ENCODE data around the gene MRTO4.
A peak's percentile ranks its signal among the peaks of the same experiment; 100 is the strongest.
"Not testable (repeated sequence)": the region's sequence is repeated elsewhere in the genome, so short reads cannot be mapped to it uniquely, and the experiment has no call there.

MRTO4 gene

DNA sequence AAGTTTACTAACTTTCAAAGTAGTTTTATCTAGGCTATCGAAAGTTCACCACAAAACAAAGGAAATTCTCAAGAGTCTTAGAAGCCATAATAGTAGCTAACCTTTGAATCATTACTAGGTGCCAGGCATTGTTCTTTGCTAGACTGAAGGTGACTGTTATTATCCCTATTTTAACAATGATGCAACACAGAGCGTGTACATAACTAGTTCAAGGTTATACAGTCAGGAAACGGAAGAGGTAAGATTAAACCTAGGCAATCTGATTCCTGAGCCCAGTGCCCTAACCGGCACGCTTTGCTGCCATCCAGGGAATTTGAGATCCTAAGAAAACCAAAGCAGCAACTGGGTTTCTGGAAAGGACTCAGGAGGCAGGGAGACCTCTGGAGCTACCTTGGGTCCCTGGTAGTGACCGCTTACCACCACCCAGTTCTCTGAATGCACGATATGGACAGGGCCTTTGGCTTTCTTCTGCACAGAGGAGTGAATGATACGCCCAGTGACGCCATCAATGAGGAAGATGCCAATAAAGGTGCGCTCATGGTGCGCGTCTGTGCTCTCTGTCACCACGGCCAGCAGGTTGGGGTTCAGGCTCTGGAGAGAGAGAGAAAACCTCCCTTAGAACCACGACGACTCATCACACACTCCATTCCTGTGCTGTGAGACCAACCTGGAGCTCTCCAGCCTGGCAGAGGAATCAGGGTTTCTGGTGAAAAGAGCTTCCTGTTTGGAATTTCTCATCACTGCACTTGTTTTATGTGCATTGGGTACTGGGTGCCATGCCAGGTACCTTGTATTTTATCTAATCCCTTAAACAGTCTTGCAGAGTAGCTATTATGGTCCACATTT is 28.4 kb upstream of the MRTO4 start:
- no peak for DNase-seq (ENCODE audit: low read depth)

DNA sequence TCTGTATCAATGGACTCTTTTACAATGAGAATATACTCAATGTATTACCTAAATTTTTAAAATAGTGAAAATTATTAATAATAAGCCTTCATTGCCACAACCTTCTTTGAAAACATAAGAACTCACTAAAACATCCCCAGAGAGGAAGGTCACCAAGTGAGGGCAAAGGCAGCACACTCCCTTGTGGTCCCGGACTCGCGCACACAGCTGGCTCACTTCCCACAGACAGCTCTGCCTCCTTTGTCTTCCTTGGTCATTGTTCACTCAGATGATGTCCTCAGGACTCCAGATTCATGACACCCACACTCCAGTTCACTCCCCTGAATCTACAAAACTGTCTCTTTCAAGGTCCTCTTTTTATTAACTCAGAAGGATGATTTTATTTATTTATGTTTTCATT is 22.4 kb upstream of the MRTO4 start:
- DNase-seq (ENCODE audit: low read depth): no peak

DNA sequence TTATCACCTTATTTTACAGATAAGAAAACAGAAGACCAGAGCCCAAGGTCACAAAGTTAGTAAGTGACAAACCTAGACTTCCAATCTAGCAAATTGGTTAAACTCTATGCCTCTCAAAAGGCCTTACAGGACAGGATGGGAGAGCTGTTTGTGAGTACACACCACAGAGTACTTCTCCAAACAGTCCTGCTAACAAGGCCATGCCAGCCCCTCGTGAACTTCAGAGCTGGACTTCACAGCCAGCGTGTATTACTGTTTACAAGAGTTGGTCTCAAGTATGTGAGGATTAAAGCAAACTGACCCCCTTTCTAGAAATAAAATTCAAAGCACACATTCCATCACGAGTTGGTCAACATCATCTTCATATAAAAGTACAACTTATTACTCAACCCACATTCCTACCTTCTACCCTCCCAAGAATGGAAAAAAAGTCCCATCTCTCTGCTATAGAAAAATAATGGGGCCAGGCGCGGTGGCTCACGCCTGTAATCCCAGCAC is 21.7 kb upstream of the MRTO4 start:
- no peak for DNase-seq (ENCODE audit: low read depth)

DNA sequence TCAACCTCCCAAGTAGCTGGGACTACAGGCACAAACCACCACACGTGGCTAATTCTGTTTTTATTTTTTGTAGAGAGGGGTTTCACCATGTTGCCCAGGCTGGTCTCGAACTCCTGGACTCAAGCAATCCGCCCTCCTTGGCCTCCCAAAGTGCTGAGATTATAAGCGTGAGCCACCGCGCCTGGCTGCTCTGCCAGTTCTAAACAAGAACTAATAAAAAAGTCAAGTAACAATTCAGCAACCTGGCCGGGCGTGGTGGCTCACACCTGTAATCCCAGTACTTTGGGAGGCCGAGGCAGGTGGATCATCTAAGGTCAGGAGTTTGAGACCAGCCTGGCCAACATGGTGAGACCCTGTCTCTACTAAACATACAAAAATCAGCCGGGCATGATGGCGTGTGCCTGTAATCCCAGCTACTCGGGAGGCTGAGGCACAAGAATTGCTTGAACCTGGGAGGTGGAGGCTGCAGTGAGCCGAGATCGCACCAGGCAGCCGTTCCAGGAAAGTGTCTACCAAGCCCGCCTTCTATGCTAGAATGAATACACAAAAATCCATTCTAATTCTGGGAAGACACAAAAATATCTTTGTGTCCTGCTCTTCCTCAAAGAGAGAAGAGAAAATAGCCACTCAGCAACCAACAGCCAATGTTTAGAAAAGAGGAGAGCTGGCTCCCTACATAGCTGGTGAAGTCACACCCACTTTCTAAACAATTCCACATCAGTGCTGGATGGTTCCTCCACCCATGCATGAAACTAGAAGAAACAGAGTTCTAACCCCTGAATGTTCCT is 19.7 kb upstream of the MRTO4 start:
- DNase-seq (ENCODE audit: low read depth): not testable (repeated sequence)

DNA sequence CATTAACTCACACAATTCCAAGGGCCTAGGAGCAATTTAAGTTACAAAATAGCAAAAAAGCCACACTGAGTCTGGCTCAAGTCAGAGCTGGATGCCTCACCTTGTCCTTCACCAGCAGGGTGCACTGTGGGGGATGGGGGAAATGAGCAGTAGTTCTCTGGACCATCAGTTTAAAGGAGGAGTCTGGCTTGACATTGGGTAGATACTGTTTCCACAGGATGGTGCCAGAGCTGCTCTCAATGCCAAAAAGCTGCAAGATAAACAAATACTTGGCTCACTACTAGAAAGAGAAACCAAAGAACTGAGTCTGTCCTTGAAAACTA is 19.1 kb upstream of the MRTO4 start:
- DNase-seq (ENCODE audit: low read depth): no peak

DNA sequence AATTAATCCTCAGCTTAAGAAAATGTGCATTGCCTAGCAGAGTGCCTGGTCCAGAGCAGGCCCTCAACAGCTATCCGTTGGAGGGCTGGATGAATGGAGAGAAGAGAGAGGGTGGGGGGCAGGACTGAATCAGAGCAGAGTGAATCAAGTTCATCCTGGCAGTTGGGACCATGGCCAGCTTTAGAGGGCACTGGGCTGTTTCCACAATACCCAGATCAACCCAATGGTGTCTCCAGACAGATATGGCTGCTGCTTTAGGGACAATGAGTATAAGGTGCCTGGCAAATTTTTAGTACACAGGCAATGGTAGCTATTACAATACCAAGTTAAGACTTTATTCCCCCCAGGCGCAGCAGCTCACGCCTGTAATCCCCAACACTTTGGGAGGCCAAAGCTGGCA is 17.4 kb upstream of the MRTO4 start:
- no peak for DNase-seq (ENCODE audit: low read depth)

DNA sequence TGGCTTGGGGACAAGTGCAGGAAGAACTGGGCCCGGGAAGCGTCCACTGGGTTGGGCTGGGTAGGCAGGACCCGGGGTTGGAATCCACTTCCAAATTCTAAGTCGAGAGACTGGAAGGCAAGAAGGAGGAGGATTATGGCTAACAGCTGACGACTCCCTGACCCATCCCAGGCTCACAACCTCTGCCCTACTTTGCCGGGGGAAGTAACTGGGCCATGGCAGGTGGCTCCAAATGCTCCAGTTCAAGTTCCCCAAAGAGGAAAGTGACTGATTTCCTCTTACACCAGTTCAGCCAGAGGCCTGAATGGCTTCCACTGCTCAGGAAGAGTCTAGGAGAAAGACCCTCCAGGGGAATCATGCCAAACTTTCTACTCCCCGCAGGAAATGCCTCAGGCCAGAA is 11.7 kb upstream of the MRTO4 start:
- no peak for DNase-seq (ENCODE audit: low read depth)

DNA sequence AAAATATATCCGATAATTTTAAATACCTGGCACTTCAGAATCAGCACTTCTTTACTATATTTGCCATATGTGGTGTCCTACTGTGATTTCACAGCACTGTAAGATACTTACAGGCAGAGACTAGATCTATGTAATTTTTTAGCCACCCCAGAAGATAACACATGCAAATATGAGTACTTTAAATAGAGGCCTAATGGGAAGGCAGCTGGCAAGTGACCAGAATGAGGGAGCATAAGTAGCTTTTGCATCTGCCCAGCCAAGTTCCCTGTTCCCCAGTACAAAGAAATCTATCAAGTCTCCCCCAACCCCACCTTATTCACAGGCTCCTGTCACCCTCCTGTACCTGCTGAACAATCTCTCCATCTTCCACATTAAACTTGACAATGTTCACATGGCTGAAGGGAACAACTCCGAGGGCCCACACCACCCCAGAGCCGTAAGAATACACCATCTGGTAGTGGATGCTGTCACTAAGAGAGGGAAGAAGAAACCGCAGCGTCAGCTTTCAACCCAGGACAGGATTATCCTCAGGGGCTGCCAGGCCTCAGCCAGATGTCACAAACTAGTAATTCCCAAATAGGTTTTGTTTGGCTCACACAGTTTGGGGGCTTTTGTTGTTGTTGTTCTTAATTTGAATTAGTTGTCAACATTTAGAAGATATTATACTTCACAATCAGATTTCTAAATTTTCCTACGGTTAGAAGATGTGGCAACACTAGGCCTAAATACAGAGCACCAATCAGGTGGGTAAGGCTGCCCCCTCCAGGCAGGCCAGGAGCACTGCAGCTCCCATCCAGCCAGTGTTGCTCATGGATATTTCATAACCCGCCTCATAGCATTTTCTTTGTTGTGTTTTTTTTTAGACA is 10.7 kb upstream of the MRTO4 start:
- peak; percentile 46 for DNase-seq (ENCODE audit: low read depth)

DNA sequence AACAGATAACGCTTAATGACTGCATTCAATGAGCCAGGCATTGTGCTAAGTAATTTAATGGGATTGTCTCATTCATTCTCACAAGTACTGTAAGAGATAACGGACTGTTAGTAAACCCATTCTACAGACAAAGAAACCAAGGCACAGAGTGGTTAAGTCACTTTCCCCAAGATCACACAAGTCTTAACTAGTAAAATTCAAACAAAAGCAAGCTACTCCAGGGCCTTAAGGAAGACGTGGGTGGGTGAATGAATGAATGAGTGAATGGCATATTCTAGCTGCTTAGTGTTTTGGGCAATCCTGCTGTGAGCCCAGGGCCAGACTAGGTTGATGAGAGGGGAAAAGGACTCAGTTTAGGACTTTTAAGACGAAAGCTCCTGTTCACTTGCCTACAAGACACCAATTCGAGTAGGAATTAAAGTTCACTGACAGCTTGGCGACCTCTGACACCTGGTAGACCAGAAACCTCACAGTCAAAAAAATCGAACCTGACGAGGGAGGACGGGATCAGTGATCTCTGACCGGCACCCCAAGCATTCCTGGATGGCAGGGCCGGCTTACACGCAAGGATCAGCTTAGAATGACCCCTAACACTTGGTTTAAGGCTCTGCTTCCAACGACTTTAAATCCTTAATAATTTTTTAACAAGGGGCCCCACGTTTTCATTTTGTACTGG is 838 bp upstream of the MRTO4 start:
- no peak for DNase-seq (ENCODE audit: low read depth)

DNA sequence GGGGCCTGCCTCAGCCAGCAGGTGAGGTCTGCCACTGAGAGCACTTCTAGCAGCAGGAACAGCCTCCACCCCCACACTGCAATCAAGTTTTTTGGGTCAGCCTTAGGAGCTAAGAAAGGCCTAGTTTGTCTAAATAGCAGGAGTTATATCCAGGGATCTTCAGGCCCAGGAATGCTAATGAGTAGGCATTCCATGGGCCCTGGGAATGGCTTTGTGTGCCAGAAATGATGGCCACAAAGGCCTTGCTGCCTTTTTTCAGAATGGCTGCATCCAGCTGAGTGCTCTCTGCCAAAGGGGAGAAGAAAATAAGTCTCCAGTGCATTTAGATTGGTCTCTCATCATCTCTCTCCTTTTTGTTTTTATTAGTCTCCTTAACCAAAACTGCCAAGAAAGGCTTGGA is 2.8 kb downstream of the MRTO4 start:
- no peak for DNase-seq (ENCODE audit: low read depth)

DNA sequence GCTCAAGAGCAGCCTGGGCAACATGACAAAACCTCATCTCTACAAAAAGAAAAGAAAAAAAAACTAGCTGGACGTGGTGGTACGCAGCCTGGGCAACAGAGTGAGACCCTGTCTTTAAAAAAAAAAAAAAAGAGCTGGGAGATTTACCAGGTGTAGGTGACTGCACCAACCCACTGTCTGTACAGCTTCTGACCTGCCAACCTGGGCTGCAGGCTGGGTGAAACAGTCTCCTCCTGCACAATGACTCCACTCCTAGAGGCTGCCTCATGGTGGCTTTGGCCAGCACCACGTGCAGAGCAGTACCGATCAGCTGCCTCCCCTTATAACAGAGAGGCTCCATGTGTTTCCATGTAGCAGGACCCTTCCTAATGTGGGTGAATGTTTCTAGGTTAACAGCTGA is 3.7 kb downstream of the MRTO4 start:
- no peak for DNase-seq (ENCODE audit: low read depth)

DNA sequence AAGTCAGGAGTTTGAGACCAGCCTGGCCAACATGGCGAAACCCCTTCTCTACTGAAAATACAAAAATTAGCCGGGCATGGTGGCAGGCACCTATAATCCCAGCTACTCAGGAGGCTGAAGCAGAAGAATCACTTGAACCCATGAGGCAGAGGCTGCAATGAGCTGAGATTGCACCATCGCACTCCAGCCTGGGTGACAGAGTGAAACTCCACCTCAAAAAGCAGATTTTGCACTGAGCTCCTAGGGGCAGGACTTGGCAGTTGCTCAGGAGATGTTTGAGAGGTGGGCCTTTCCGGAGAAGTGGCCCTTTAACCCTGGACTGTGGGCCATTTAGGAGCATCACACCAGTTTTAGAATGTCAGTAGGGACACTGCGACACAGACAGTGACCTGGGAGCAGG is 4.7 kb downstream of the MRTO4 start:
- not testable (repeated sequence) for DNase-seq (ENCODE audit: low read depth)

DNA sequence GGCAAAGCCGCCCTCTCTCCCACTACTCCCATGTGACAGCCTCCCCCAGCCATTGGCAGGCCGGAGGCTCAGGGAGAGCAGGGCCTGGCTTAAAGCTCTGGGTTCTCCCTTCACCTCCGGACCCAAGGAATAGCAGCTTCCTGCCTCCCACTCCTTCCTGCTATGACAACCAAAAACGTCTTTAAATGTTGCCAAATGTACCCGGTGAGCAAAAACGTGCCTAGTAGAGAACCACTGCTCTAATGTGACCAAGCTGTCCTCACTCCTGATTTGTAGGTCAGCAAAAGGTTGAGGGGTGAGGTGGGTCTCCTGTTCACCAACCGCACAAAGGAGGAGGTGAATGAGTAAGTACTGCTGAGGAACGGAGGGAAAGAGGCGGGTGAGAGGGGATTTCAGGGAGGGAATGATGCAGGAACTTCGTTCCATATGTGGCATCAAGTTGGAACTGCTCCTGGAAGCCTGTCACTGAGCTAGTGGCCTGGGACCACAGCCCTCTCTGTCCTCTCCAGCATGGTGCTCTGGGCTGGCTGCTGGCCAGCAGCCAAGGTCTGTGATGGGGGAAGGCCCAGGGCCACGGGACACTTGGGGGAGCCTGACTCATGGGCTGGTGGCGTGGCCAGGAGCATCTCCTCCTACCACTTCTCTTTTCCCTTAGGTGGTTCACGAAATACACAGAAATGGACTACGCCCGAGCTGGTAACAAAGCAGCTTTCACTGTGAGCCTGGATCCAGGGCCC is 5.7 kb downstream of the MRTO4 start:
- no peak for DNase-seq (ENCODE audit: low read depth)

DNA sequence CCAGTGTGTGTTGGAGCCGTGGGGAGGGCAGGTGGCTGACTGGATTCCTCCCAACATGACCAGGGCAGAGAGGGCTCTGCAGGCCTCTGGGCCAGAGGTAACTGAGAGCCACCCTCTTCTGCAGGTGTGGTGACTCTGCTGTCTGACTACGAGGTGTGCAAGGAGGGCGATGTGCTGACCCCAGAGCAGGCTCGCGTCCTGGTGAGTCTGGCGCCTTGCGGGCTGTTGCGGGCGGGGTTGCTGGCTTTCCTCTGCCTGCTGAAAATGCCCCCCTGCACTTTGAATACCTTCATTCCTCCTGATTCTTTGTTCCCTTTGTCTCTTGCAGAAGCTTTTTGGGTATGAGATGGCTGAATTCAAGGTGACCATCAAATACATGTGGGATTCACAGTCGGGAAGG is 6.7 kb downstream of the MRTO4 start:
- no peak for DNase-seq (ENCODE audit: low read depth)

DNA sequence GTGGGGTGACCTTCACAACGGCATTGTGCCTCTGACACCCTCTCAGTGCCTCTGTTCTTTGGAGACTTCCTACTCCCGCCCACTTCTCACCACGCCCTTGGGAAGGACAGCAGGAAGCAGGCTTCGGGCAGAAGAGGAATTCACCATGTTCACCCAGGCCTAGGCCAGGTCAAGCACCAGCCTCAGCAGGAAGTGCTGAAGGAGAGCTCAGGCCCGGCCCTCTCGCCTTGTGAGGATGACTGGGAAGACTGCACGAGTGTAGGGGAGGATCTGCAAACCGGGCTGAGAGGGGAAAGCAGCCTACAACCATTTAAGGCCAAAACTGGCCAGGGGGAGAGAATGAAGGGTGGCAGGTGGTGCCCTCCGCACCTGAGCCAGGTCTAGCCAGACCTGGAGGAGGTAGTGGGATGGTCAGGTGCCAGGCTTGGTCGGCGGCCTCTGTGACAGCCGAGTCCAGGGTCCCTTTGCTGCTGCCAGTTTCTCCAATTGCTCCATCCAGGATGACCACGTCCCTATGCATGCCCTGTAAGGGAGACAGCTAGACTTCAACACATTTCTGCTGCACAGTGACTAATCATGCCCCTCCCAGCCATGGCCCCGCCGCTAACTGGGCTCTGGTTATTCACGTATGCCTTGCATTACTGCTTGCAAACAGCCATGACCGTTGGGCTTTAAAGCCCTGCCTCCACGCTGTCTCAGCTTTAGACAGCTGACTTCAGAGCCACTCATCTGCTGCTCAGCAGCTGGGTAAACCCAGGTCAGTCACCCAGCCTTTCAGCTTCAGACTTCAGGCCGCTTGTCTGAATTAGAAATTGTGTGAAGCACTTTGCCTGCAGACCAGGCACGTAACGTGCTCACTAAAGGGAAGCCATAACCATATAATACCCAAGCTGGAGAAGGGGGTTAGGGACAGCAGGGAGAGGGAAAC is 8.9 kb downstream of the MRTO4 start:
- no peak for DNase-seq (ENCODE audit: low read depth)

DNA sequence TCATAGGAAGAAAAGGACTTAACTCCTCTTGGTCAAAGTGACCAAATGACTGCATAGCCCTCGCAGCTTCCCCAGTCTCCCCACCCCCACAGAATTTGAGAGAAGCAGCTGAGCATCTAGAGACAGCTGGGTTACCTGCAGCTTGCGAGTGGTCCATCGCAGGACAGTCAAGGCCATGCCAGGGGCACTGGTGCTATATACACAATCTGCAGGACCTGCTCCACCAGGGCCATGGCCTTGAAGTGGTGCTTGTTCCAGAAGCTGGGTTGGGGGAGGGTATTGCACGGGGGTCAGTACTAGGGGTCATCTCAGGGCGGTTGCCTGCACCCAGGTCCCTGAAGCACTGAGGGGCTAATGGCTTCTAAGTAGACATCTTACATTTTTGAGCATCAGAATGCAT is 10.4 kb downstream of the MRTO4 start:
- no peak for DNase-seq (ENCODE audit: low read depth)

DNA sequence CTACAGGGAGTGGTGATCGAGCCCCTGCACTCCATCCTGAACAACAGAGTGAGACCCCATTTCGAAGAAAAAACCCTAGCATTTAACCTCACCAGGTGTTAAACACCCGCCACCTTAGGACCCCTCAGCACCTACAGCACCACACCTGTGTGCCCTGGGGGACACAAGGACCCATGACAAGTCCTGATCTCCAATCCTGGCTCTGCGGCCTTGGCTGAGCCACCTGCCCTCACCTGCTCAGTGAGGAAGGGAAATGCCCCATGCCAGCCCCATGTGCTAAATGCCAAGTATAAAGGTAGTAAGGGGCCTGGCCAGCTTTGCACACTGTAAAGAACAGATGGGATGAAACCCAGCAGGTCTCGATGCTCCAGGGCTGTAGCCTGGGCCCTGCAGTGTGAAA is 11.1 kb downstream of the MRTO4 start:
- DNase-seq (ENCODE audit: low read depth): no peak

DNA sequence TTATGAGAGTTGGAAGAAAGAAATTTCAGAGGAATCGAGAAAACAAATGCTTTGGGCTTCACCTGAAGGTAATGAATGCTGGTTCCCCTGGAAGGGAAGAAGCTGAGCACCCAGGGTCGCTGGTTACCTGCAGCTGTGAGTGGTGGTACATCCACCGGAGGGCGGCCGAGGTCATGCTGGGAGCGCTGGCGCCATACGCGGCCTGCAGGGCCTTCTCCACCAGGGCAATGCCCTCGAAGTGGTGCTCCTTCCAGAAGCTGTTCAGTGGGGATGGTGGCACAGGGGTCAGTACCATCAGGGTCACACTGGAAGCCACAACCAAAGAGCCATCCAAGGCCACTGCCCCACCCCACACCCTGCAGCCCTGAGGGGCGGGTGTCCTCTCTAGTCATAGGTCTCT is 16.8 kb downstream of the MRTO4 start:
- no peak for DNase-seq (ENCODE audit: low read depth)

DNA sequence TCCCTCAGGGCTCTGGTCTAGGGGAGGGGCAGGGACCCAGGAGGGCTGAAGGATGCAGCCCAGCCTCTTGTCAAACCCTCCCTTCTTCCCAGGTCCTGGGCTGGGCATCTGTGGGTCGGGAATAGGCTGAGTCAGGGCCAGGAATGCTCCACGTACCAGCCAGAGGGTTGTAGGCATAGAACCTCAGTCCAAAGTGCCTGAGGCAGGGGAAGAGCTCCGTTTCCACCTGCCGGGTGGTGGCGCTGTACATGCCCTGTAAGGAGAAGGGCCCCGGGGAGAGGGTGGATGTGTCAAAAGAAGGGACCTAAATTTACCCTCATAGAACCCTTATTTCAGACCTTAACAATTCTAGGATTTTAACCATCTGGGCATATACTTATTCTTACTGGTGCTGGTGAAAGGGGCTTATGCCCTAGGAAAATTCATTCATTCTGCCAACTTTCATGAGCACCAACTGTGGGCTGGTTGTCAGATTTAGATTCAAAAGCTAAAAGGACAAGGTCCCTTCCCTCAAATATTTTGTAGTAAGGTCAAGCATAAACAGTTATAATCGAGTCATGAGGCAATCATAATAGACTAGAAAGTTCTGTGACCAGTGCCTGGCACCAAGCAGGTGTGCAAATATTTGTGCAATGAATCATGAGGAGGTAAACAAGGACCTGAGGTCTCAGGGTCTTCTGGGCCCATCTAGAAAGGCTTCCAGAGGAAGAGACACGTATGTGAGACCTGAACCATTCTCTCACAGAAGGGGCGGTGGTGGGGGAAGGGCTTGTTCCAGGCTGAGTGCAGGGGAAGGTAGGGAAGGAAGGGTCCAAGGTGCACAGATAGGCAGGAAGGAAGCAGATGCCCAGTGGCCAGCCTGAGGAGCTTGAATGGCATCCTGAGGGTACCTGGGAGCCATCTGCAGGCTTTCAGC is 18.1 kb downstream of the MRTO4 start:
- not testable (repeated sequence) for DNase-seq (ENCODE audit: low read depth)
